Measurements from ENCODE around the gene CNMD. TPM values are rescaled to one million over a fixed set of nuclear protein-coding genes. Genes with fewer than 3 reads are reported as not detected.

Gene CNMD
- total RNA-seq (2014; rRNA removed; shearing (Covaris generic)) (not detected in 2 replicates), polyA plus RNA-seq (2016; fragmentation: Nextera tagmentation; extraction: Ambion mirVana) (not detected in 2 replicates)

- Histone ChIP-seq H3K9me2 (ENCODE audit: insufficient read depth) (no peaks in the 10 kb centered on the region), H3K4me3 (no peak within 1 kb of the TSS), H3F3A (ENCODE audit: insufficient read depth) (no peaks in the 10 kb centered on the region), H3K27me3 (replicated peaks; ENCODE audit: insufficient read depth) (peaks cover 46% of the 10 kb centered on the region), H3K27ac (no peak within 1 kb of the TSS), H3K79me2 (ENCODE audit: insufficient read depth) (no peaks in the 10 kb centered on the region), H2AFZ (no peak within 1 kb of the TSS), H3K4me2 (ENCODE audit: unreplicated experiment) (no peak within 1 kb of the TSS), H4K20me1 (ENCODE audit: insufficient read depth) (no peaks in the 10 kb centered on the region), H3K9me3 (ENCODE audit: low read depth) (no peaks in the 10 kb centered on the region), H3K9ac (no peak within 1 kb of the TSS), H3K4me1 (ENCODE audit: insufficient read depth) (no peaks in the 10 kb centered on the region), H3K36me3 (ENCODE audit: low read depth) (no peaks in the 10 kb centered on the region)
- 5 to 6% methylated on average over 30 to 34 of the region's 34 CpGs for WGBS, 2 experiments (ENCODE audit: low coverage in 1 of 2, low lambda C conversion rate in 2 of 2, missing lambda C conversion rate in 2 of 2)
- TF ChIP-seq EZH2phosphoT487 (IDR thresholded peaks at IDR 0.05; ENCODE audit: insufficient read depth, low read depth) (no peak), EZH2 (IDR thresholded peaks at IDR 0.05; ENCODE audit: insufficient read depth, poor library complexity, severe bottlenecking) (no peak)
- in situ Hi-C loops (cut with MboI): no loop called here
- no peak for DNase-seq
These were observed at the start of gene CNMD for GRCh38 chr13:52739468-52740071. TSS of gene CNMD (minus strand) at chr13:52739820. CDS start at chr13:52739701, 119 bp downstream.

GRCh38 chr13:52788011-52788410 is 48.4 kb upstream of the CNMD start:
- TF ChIP-seq EZH2 (IDR thresholded peaks at IDR 0.05; ENCODE audit: insufficient read depth, poor library complexity, severe bottlenecking) (no peak), EZH2phosphoT487 (IDR thresholded peaks at IDR 0.05; ENCODE audit: insufficient read depth, low read depth) (no peak)
- Histone ChIP-seq H3K9me2 (ENCODE audit: insufficient read depth) (no peaks in the 10 kb centered on the region), H4K20me1 (ENCODE audit: insufficient read depth) (no peaks in the 10 kb centered on the region), H3K4me3 (no peak overlapping the region), H3K27me3 (replicated peaks; ENCODE audit: insufficient read depth) (no peaks in the 10 kb centered on the region), H3K4me1 (ENCODE audit: insufficient read depth) (no peaks in the 10 kb centered on the region), H3K79me2 (ENCODE audit: insufficient read depth) (no peaks in the 10 kb centered on the region), H3K9ac (no peak overlapping the region), H3K36me3 (ENCODE audit: low read depth) (no peaks in the 10 kb centered on the region), H3K4me2 (ENCODE audit: unreplicated experiment) (no peak overlapping the region), H3K9me3 (ENCODE audit: low read depth) (no peaks in the 10 kb centered on the region), H3K27ac (no peak overlapping the region), H3F3A (ENCODE audit: insufficient read depth) (no peaks in the 10 kb centered on the region), H2AFZ (no peak overlapping the region)
- in situ Hi-C loops (cut with MboI): no loop called here
- DNase-seq: no peak
- 7 to 11% methylated on average over 4 of the region's 4 CpGs for WGBS, 2 experiments (ENCODE audit: low coverage in 1 of 2, low lambda C conversion rate in 2 of 2, missing lambda C conversion rate in 2 of 2)

GRCh38 chr13:52787235-52787634 is 47.6 kb upstream of the CNMD start:
- 48 to 50% methylated on average over 2 of the region's 2 CpGs for WGBS, 2 experiments (ENCODE audit: low coverage in 1 of 2, low lambda C conversion rate in 2 of 2, missing lambda C conversion rate in 2 of 2)
- TF ChIP-seq EZH2phosphoT487 (IDR thresholded peaks at IDR 0.05; ENCODE audit: insufficient read depth, low read depth): no peak
- no peak for TF ChIP-seq EZH2 (IDR thresholded peaks at IDR 0.05; ENCODE audit: insufficient read depth, poor library complexity, severe bottlenecking)
- H2AFZ ChIP-seq: no peak overlapping the region
- no peaks in the 10 kb centered on the region for H3K27me3 ChIP-seq (replicated peaks; ENCODE audit: insufficient read depth)
- H3F3A ChIP-seq (ENCODE audit: insufficient read depth): no peaks in the 10 kb centered on the region
- H4K20me1 ChIP-seq (ENCODE audit: insufficient read depth): no peaks in the 10 kb centered on the region
- no peak overlapping the region for H3K4me3 ChIP-seq
- no peaks in the 10 kb centered on the region for H3K36me3 ChIP-seq (ENCODE audit: low read depth)
- H3K4me1 ChIP-seq (ENCODE audit: insufficient read depth): no peaks in the 10 kb centered on the region
- no peaks in the 10 kb centered on the region for H3K9me3 ChIP-seq (ENCODE audit: low read depth)
- H3K27ac ChIP-seq: no peak overlapping the region
- no peaks in the 10 kb centered on the region for H3K79me2 ChIP-seq (ENCODE audit: insufficient read depth)
- in situ Hi-C loops (cut with MboI): no loop called here
- no peaks in the 10 kb centered on the region for H3K9me2 ChIP-seq (ENCODE audit: insufficient read depth)
- no peak overlapping the region for H3K4me2 ChIP-seq (ENCODE audit: unreplicated experiment)
- no peak overlapping the region for H3K9ac ChIP-seq
- no peak for DNase-seq

GRCh38 chr13:52786766-52787165 is 47.1 kb upstream of the CNMD start:
- Histone ChIP-seq H3K79me2 (ENCODE audit: insufficient read depth) (no peaks in the 10 kb centered on the region), H3K9me3 (ENCODE audit: low read depth) (no peaks in the 10 kb centered on the region), H4K20me1 (ENCODE audit: insufficient read depth) (no peaks in the 10 kb centered on the region), H3K36me3 (ENCODE audit: low read depth) (no peaks in the 10 kb centered on the region), H3K4me1 (ENCODE audit: insufficient read depth) (no peaks in the 10 kb centered on the region), H2AFZ (no peak overlapping the region), H3K27me3 (replicated peaks; ENCODE audit: insufficient read depth) (no peaks in the 10 kb centered on the region), H3K9me2 (ENCODE audit: insufficient read depth) (no peaks in the 10 kb centered on the region), H3K4me2 (ENCODE audit: unreplicated experiment) (no peak overlapping the region), H3K27ac (no peak overlapping the region), H3F3A (ENCODE audit: insufficient read depth) (no peaks in the 10 kb centered on the region), H3K4me3 (no peak overlapping the region), H3K9ac (no peak overlapping the region)
- in situ Hi-C loops (cut with MboI): no loop called here
- WGBS, 2 experiments (ENCODE audit: low coverage in 1 of 2, low lambda C conversion rate in 2 of 2, missing lambda C conversion rate in 2 of 2): 13 to 23% methylated on average over 3 of the region's 3 CpGs
- no peak for DNase-seq
- TF ChIP-seq EZH2 (IDR thresholded peaks at IDR 0.05; ENCODE audit: insufficient read depth, poor library complexity, severe bottlenecking) (no peak), EZH2phosphoT487 (IDR thresholded peaks at IDR 0.05; ENCODE audit: insufficient read depth, low read depth) (no peak)
